Neural cell (in vitro differentiated cells): ENCODE measurements around the gene MAGEA8. TPM values are rescaled to one million over a fixed set of nuclear protein-coding genes. Genes with fewer than 3 reads are reported as not detected.

Experiments
- H2AFZ ChIP-seq: fragments of 200-600, 300-800 bp; sonication (generic), shearing (Covaris generic); 2 replicates; pipeline ENCODE4 v1.6.0; 2014; ENCODE audit warnings: low read depth, mild to moderate bottlenecking, antibody characterized with exemption, low read length, moderate library complexity
- H3F3A ChIP-seq: fragments of 200-600 bp; shearing (Covaris generic); 2 replicates; pipeline ENCODE4 v1.6.1; 2016; ENCODE audit warnings: mild to moderate bottlenecking, moderate library complexity, mixed read lengths, antibody characterized with exemption, low read length; ENCODE audit not compliant: insufficient read depth, poor library complexity, severe bottlenecking
- H3K27ac ChIP-seq: fragments of 200-600, 300-800 bp; sonication (generic), shearing (Covaris generic); 2 replicates; pipeline ENCODE4 v1.5.1; 2014; ENCODE audit warnings: mild to moderate bottlenecking, low read length, moderate library complexity
- H3K27me3 ChIP-seq: fragments of 300-800, 200-600 bp; sonication (generic), shearing (Covaris generic); 2 replicates; pipeline ENCODE4 v1.6.0; 2014; ENCODE audit warnings: mild to moderate bottlenecking, low read depth, low read length, moderate library complexity; ENCODE audit not compliant: insufficient read depth
- H3K36me3 ChIP-seq: fragments of 300-800, 200-600 bp; sonication (generic), shearing (Covaris generic); 2 replicates; pipeline ENCODE4 v1.5.1; 2014; ENCODE audit warnings: mild to moderate bottlenecking, antibody characterized with exemption, low read length, moderate library complexity; ENCODE audit not compliant: insufficient read depth
- H3K4me2 ChIP-seq: fragments of 300-800, 200-600 bp; sonication (generic), shearing (Covaris generic); 2 replicates; pipeline ENCODE4 v1.6.0; 2014; ENCODE audit warnings: mild to moderate bottlenecking, low read length
- H3K4me3 ChIP-seq: fragments of 300-800, 200-600 bp; sonication (generic), shearing (Covaris generic); 2 replicates; pipeline ENCODE4 v1.5.1; 2014; ENCODE audit warnings: mild to moderate bottlenecking, low read length, moderate library complexity
- H3K79me2 ChIP-seq: fragments of 200-600 bp; shearing (Covaris generic); replicated peaks from 2 replicates; pipeline ENCODE4 v1.6.0; 2014; ENCODE audit warnings: mild to moderate bottlenecking, low read length, moderate library complexity; ENCODE audit not compliant: insufficient read depth
- H3K9ac ChIP-seq: fragments of 300-800, 200-600 bp; sonication (generic), shearing (Covaris generic); 2 replicates; pipeline ENCODE4 v1.6.1; 2016; ENCODE audit warnings: mild to moderate bottlenecking, low read length, mixed read lengths
- H3K9me2 ChIP-seq: fragments of 200-600 bp; shearing (Covaris generic); 2 replicates; pipeline ENCODE4 v1.6.1; 2016; ENCODE audit warnings: mild to moderate bottlenecking, low read length, mixed read lengths; ENCODE audit not compliant: insufficient read depth
- H3K9me3 ChIP-seq: fragments of 200-600, 300-800 bp; sonication (generic), shearing (Covaris generic); 2 replicates; pipeline ENCODE4 v1.6.1; 2016; ENCODE audit warnings: mild to moderate bottlenecking, mixed run types, low read length, moderate library complexity, mixed read lengths
- H4K20me1 ChIP-seq: fragments of 200-600 bp; shearing (Covaris generic); 2 replicates; pipeline ENCODE4 v1.6.1; 2016; ENCODE audit warnings: mild to moderate bottlenecking, mixed run types; ENCODE audit not compliant: insufficient read depth
- EP300 ChIP-seq: fragments of 450-650 bp; conservative IDR thresholded peaks from 2 replicates; pipeline ENCODE4 v1.6.1; 2014; ENCODE audit warnings: antibody characterized with exemption, mild to moderate bottlenecking, moderate library complexity; ENCODE audit not compliant: poor library complexity, severe bottlenecking
- EZH2 ChIP-seq: fragments of 200-600, 300-800 bp; shearing (Covaris generic), sonication (generic); IDR thresholded peaks from 2 replicates; pipeline ENCODE4 v1.6.1; 2014; ENCODE audit warnings: antibody characterized with exemption, low read length, borderline replicate concordance, mild to moderate bottlenecking; ENCODE audit not compliant: insufficient read depth, poor library complexity, severe bottlenecking
- MXI1 ChIP-seq: fragments of 450-650 bp; conservative IDR thresholded peaks from 2 replicates; pipeline ENCODE4 v1.6.1; 2014; ENCODE audit warnings: antibody characterized with exemption, mild to moderate bottlenecking; ENCODE audit not compliant: poor library complexity, severe bottlenecking
- POLR2AphosphoS5 ChIP-seq: IDR thresholded peaks from 2 replicates; pipeline ENCODE4 v1.6.1; 2012
- RAD21 ChIP-seq: fragments of 450-650 bp; conservative IDR thresholded peaks from 2 replicates; pipeline ENCODE4 v1.6.1; 2014; ENCODE audit warnings: antibody characterized with exemption, mild to moderate bottlenecking, moderate library complexity
- SMC3 ChIP-seq: fragments of 450-650 bp; conservative IDR thresholded peaks from 2 replicates; pipeline ENCODE4 v1.6.1; 2014; ENCODE audit warnings: antibody characterized with exemption, mild to moderate bottlenecking, moderate library complexity; ENCODE audit not compliant: poor library complexity
- TAF1 ChIP-seq: IDR thresholded peaks from 2 replicates; pipeline ENCODE4 v1.6.1; 2012; ENCODE audit warnings: low read depth
- polyA plus RNA-seq: library from polyadenylated mRNA; depleted of rRNA; stranded (reverse); fragments of >200 nt; gene quantifications from 2 replicates; pipeline ENCODE4 v1.2.3, GENCODE V29; 2014
- TF ChIP-seq, protein P1 (sequence below): fragments of 450-650 bp; IDR thresholded peaks from 2 replicates; pipeline ENCODE4 v1.5.1; 2014; ENCODE audit warnings: antibody characterized with exemption, mild to moderate bottlenecking, moderate library complexity; ENCODE audit not compliant: poor library complexity, severe bottlenecking
- TF ChIP-seq, protein P2 (sequence below): IDR thresholded peaks from 2 replicates; pipeline ENCODE4 v1.6.1; 2012; ENCODE audit warnings: borderline replicate concordance

The MAGEA8 gene
- polyA plus RNA-seq, 1 donor from 2014 or later, result not detected

- H4K20me1 ChIP-seq, result no peaks in the 10 kb centered on the region
- H3K36me3 ChIP-seq, result no peaks in the 10 kb centered on the region
- H3K27me3 ChIP-seq, result no peaks in the 10 kb centered on the region
- H3K79me2 ChIP-seq, result no peaks in the 10 kb centered on the region
- no peaks in the 10 kb centered on the region for H3K9me3 ChIP-seq
- no peak overlapping the region for H3K9ac ChIP-seq
- H3K27ac ChIP-seq, result no peak overlapping the region
- H3K4me3 ChIP-seq, result no peak overlapping the region
- no peaks in the 10 kb centered on the region for H3K9me2 ChIP-seq
- no peaks in the 10 kb centered on the region for H3F3A ChIP-seq
- no peak overlapping the region for H3K4me2 ChIP-seq
- no peak for TF ChIP-seq RAD21
- no peak for TF ChIP-seq MXI1
- no peak for TF ChIP-seq SMC3
- TF ChIP-seq, protein P1, sequence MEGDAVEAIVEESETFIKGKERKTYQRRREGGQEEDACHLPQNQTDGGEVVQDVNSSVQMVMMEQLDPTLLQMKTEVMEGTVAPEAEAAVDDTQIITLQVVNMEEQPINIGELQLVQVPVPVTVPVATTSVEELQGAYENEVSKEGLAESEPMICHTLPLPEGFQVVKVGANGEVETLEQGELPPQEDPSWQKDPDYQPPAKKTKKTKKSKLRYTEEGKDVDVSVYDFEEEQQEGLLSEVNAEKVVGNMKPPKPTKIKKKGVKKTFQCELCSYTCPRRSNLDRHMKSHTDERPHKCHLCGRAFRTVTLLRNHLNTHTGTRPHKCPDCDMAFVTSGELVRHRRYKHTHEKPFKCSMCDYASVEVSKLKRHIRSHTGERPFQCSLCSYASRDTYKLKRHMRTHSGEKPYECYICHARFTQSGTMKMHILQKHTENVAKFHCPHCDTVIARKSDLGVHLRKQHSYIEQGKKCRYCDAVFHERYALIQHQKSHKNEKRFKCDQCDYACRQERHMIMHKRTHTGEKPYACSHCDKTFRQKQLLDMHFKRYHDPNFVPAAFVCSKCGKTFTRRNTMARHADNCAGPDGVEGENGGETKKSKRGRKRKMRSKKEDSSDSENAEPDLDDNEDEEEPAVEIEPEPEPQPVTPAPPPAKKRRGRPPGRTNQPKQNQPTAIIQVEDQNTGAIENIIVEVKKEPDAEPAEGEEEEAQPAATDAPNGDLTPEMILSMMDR, result no peak
- TF ChIP-seq, protein P2, sequence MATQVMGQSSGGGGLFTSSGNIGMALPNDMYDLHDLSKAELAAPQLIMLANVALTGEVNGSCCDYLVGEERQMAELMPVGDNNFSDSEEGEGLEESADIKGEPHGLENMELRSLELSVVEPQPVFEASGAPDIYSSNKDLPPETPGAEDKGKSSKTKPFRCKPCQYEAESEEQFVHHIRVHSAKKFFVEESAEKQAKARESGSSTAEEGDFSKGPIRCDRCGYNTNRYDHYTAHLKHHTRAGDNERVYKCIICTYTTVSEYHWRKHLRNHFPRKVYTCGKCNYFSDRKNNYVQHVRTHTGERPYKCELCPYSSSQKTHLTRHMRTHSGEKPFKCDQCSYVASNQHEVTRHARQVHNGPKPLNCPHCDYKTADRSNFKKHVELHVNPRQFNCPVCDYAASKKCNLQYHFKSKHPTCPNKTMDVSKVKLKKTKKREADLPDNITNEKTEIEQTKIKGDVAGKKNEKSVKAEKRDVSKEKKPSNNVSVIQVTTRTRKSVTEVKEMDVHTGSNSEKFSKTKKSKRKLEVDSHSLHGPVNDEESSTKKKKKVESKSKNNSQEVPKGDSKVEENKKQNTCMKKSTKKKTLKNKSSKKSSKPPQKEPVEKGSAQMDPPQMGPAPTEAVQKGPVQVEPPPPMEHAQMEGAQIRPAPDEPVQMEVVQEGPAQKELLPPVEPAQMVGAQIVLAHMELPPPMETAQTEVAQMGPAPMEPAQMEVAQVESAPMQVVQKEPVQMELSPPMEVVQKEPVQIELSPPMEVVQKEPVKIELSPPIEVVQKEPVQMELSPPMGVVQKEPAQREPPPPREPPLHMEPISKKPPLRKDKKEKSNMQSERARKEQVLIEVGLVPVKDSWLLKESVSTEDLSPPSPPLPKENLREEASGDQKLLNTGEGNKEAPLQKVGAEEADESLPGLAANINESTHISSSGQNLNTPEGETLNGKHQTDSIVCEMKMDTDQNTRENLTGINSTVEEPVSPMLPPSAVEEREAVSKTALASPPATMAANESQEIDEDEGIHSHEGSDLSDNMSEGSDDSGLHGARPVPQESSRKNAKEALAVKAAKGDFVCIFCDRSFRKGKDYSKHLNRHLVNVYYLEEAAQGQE, result no peak
- TF ChIP-seq POLR2AphosphoS5, result no peak
- TF ChIP-seq EZH2, result no peak
- no peak for TF ChIP-seq EP300
- no peak for TF ChIP-seq TAF1
- H2AFZ ChIP-seq, result no peak overlapping the region
Observed at GRCh38 chrX:149908308-149908707, 27.3 kb downstream of the MAGEA8 start.

- no peak for TF ChIP-seq EZH2
- no peak for TF ChIP-seq TAF1
- TF ChIP-seq RAD21, result no peak
- H3F3A ChIP-seq, result no peaks in the 10 kb centered on the region
Observed at GRCh38 chrX:149908727-149909126, 27.7 kb downstream of the MAGEA8 start.

More at GRCh38 chrX:149908727-149909126, 27.7 kb downstream of the MAGEA8 start:
- Histone ChIP-seq H3K27ac (no peak overlapping the region), H3K4me3 (no peak overlapping the region), H3K9ac (no peak overlapping the region), H3K79me2 (no peaks in the 10 kb centered on the region), H3K4me2 (no peak overlapping the region), H3K9me3 (no peaks in the 10 kb centered on the region), H2AFZ (no peak overlapping the region), H3K9me2 (no peaks in the 10 kb centered on the region), H4K20me1 (no peaks in the 10 kb centered on the region), H3K36me3 (no peaks in the 10 kb centered on the region), H3K27me3 (no peaks in the 10 kb centered on the region)
